GM18858 (cell line): ENCODE data around the gene BMPR1B.

ENCODE experiments used
- ATAC-seq: cut with Tn5 transposase; IDR thresholded peaks from one replicate; pipeline ENCODE4 v1.9.1; 2021; ENCODE audit not compliant: unreplicated experiment

The BMPR1B gene

GRCh38 chr4:95080969-95081368 is 323.2 kb downstream of the BMPR1B start:
- ATAC-seq, result no peak

DNA sequence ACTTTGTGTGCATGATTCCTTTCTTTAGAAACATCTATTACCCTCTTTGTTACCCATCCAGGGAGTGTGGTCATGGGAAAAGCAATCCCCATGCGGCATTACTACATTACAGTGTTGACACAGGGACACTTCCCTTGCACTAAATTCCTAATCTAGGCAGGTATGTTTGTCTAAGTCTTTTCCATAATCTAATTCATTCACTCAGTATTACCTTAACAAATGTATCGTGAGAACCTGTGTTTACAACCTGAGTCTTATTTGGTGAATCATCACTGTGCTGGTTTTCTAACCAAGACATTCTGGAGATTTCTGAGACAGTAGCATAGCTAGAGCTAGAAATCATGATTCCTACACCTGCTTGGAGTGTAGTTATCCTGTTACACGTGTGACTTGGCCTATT is 326.8 kb downstream of the BMPR1B start:
- no peak for ATAC-seq

GRCh38 chr4:95085124-95085833 is 327.5 kb downstream of the BMPR1B start:
- ATAC-seq, result no peak

- ATAC-seq, result no peak
Observed at GRCh38 chr4:95086551-95086950, 328.8 kb downstream of the BMPR1B start.

GRCh38 chr4:95087657-95088455 is 330.1 kb downstream of the BMPR1B start:
- no peak for ATAC-seq

DNA sequence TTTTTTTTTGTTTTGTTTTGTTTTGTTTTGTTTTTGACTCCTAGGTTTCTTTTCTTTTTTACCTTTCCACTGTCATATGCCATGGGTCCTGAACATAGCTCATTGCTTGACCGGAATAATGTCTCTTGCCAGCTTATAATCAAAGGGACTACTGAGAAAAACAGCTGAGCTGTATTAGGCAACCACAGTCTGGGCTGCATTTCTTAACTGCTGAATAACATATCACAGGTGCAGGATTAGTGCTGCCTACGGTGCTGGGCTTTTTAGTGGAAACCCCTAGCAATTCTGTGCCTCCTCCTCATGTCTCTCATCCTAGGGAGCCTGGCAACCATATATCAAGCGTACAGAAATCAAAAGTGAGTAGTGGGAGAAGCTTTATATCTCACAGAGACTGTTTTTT is 333.5 kb downstream of the BMPR1B start:
- no peak for ATAC-seq

GRCh38 chr4:95092766-95093165 is 335.0 kb downstream of the BMPR1B start:
- ATAC-seq, result no peak

DNA sequence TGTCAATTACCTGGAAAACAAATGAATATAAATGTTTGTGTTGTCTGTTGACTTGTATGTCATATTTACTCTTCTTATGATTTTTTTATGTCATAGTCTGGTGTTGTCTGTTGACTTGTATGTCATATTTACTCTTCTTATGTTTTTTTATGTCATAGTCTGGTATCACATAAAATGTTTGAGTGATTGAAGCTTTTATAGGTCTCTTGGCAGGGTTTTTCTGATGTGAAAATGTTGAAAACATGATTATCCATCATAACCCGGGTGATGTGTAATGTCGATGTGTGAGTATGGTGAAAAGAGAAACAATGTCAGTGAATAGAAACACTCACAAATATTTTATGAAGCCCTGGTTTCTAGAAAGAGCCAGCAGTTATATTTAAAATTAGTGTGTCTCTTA is 335.7 kb downstream of the BMPR1B start:
- ATAC-seq, result no peak

DNA sequence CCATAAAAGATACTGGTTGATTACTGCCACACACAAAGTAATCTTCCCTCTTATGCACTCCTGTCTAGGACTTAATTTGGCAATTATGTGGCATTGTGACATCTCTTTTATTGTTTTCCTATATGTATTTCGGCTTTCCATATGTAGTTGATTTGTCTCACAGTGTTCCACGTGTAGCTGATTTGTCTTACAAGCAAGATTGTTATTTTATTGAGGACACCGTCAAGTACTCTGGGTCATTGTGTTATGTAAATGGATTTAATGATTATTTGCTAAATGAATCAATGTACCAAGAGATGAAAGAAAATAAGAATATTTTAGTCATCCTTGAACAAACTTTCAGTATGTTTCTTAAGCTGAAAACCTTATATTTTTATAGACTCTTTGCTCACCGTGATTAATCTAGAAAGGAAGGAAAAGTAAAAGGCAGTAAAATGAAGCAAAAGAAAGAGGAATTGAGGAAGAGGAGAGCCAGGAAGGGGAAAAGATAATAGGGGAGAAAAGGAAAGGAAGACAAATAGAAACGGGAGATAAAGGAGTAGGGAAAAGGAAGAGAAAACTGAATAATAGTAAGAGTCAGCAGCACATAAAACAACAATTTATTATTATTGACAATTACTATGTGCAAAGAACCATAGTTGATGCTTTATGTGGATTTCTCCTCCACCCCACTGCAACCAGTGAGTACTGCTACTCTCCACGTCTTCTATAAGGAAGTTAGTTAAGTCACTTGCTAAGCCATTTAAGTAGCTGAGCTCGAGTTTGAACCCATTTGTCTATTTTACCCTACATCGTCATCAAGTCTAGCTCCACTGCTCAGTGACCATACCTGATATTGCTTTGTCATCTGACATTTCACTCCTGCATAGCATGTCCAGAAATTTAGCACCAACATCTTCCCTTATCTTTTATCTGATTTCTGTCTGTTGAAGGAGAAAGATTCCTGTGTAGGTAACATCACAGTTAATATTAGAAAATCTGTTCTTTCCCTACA is 336.5 kb downstream of the BMPR1B start:
- ATAC-seq, result no peak

DNA sequence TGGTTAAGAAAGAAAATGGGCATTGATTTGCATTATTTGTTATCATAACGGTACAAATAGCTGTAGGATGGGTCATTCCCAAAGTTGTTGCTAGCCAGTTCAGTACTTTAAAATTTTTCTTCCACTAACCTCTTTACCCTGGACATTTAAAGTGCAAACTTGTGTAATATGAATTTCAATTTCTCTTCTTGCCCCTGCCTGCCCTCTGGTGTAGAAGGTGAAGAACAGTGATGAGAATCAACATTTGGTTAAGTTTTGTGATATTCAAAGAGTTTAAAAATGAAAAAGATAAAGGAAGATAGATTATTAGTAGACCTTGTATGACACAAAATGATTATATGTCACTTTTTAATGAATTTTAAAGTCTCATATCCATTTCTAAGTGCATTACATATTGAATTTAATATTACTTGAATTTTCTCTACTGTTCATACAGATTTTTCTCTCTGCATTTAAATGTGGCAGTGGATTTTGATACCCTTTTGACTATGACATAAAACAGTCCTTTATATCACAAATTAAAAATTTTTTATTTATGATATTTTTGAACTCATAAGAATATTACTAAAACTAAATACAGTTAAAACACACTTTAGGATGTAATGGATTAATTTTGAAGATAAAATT is 337.7 kb downstream of the BMPR1B start:
- ATAC-seq, result no peak

- no peak for ATAC-seq
Observed at GRCh38 chr4:95102162-95102790, 344.5 kb downstream of the BMPR1B start.

GRCh38 chr4:95105112-95105511 is 347.4 kb downstream of the BMPR1B start:
- ATAC-seq, result no peak

GRCh38 chr4:95105983-95106382 is 348.2 kb downstream of the BMPR1B start:
- ATAC-seq, result no peak

DNA sequence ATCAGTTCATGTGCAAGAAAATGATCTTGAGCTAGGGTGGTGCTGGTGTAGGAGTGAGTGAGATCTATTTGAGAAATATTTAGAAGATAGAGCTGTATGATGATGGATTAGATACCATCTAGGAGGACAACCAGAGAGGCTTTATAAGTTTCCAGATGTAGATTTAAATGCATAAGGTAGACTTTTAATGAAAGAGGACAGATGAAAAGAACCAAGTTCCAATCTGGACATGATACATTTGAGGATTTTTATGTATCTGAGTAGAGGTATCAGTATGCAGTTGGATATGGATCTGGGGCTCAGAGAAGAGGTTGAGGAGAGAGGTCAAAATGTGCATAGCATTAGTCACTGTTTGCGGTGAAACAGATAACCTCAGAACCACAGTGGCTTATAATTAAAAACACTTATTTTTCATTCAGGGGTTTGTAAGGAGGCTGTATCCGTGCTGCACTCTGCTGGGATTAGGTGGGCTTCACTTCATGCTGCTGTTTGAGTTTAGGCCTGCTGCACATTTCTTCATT is 348.7 kb downstream of the BMPR1B start:
- ATAC-seq, result no peak

- ATAC-seq, result no peak
Observed at GRCh38 chr4:95107004-95107403, 349.2 kb downstream of the BMPR1B start.

DNA sequence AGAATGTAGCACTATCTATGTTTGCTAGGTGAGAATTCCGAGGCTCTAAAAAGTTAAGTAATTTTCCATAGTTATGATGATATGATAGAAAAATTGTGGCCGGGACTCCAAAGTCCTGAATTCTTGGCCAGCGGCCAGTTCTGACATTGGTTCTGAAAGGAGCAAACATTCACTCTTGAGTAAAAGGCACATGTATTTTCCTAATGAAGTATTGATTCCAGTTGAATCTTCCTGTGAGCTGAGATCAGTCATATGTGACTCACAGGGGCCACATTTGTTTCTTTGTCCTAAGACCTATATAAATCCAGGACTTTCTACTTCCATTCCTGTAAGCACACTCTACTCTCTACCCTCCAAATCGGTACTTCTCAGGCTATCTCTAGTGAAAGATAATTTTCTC is 349.9 kb downstream of the BMPR1B start:
- ATAC-seq, result no peak

DNA sequence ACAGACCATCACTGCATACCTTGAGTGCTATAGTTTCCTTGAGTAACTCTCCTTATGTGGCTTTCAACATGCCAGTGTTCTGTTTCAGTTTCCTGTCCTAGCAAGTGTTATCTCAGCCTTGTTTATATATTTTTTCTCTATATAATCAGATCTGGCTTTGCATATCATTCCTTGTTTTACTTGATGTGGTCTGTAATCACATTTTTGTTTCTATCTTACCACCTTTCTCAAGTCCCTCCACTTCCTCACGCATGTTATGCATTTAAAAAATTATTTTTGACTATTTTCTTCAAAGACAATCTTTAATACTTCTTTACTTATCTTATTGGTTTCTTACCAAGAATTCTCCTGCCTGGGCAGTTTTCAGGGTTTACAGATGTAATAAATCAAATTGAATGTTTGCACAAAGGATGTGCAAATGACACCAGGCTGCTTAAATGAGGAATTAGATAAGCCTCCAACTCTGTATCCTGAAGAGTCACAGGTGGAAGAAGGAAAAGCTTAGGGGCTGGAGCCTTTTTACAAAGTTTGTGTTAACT is 351.2 kb downstream of the BMPR1B start:
- no peak for ATAC-seq

GRCh38 chr4:95114521-95114920 is 356.8 kb downstream of the BMPR1B start:
- ATAC-seq, result no peak

DNA sequence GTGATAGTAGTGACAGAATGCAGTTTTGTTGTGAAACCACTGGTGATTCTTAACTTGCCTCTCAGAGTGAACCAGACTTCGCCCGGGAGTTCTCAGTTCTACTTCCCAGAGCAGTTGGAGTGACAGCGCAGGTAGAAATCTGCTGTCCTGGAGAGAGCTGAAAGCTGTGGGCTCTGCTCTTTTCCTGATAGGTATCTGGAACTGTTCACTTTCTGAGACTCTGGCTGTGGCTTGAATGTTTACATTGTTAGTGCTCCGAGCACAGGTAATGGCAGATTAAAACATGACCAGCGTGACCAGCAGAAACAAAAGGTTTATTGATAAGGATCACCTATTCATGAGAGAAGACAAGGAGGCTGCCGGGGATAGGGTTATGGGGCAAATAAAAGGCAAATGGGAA is 360.7 kb downstream of the BMPR1B start:
- no peak for ATAC-seq

GRCh38 chr4:95120456-95120855 is 362.7 kb downstream of the BMPR1B start:
- no peak for ATAC-seq
